ENCODE results near the gene PRKAR2B. TPM values are rescaled to one million over a fixed set of nuclear protein-coding genes. Genes with fewer than 3 reads are reported as not detected.

PRKAR2B gene
- total and polyA plus RNA-seq, 7 experiments from 2014 or later, result 0.39 to 5.0 (median 0.54) TPM

DNA sequence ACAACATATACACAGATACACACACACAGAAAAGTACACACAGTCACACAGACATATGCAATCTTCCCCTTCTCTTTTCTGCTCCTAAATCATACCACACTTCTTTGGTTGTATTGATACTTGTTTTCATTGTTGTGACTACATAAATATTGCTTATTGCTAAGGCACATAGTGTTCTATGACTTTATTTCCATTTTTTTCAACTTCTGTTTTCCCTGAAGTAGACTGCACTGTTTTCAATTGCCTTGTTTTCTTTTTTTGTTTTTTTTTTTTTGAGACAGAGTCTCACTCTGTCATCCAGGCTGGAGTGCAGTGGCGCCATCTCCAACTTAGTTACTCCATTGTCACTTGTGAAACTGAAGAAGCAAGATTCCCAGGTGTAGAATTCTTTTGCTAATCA lies 10.0 kb upstream of the PRKAR2B start:
- peaks cover 0 to 8% (median 0%) of the 10 kb centered on the region in 5 donors for H3K36me3 Mint-ChIP-seq
- ChIA-PET CTCF (no interaction called here), POLR2A (no interaction called here)
- Histone ChIP-seq H3K9me3 (ENCODE audit: control insufficient read depth in 2 of 3, low read length in 3 of 3) (no peaks in the 10 kb centered on the region), H3K36me3 (ENCODE audit: control insufficient read depth in 2 of 3, insufficient read depth in 3 of 3, low read length in 3 of 3) (no peaks in the 10 kb centered on the region), H3K27ac (ENCODE audit: low read depth, low read length) (no peak overlapping the region), H3K4me1 (ENCODE audit: control insufficient read depth in 2 of 2, insufficient read depth in 2 of 2, low read length in 2 of 2) (no peaks in the 10 kb centered on the region), H3K27me3 (ENCODE audit: control insufficient read depth in 2 of 2, insufficient read depth in 2 of 2, low read length in 2 of 2) (no peaks in the 10 kb centered on the region), H3K4me3 (ENCODE audit: low read length) (no peak overlapping the region)
- H3K4me3 Mint-ChIP-seq, result no peak overlapping the region
- ATAC-seq, result no peak
- intact Hi-C loops (cut with micrococcal nuclease), result no loop called here
- H3K9me3 Mint-ChIP-seq, result peaks cover 0 to 11% (median 6%) of the 10 kb centered on the region in 11 donors
- peaks cover 0 to 12% (median 4%) of the 10 kb centered on the region in 5 donors for H3K27me3 Mint-ChIP-seq
- H3K4me1 Mint-ChIP-seq, result no peaks in the 10 kb centered on the region
- no peak overlapping the region for H3K27ac Mint-ChIP-seq
- no peak for DNase-seq

DNA sequence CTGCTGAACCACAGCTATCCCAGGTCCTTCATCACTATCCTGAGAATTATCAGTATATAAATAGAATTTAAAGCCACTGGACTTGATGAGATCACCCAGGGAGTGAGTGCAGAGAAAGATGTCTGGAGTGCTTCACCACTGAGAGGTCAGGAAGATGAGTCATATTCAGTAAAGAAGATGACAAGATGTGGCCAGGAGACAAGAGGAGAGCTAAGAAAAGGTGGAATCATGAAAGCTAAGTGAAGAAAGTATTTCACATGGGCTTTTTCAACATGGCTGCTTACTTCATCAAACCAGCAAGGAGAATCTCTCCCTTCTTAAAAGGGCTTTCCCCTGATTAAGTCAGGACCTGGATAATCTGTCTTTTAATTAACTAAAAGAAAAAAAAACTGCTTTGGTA lies 9.1 kb upstream of the PRKAR2B start:
- ChIA-PET POLR2A (no interaction called here), CTCF (no interaction called here)
- H3K4me3 Mint-ChIP-seq, result no peak overlapping the region
- no peak for DNase-seq
- H3K27ac Mint-ChIP-seq, result no peak overlapping the region
- no peak for ATAC-seq
- Histone ChIP-seq H3K4me3 (ENCODE audit: low read length) (no peak overlapping the region), H3K36me3 (ENCODE audit: control insufficient read depth in 2 of 3, insufficient read depth in 3 of 3, low read length in 3 of 3) (no peaks in the 10 kb centered on the region), H3K27me3 (ENCODE audit: control insufficient read depth in 2 of 2, insufficient read depth in 2 of 2, low read length in 2 of 2) (no peaks in the 10 kb centered on the region), H3K27ac (ENCODE audit: low read depth, low read length) (no peak overlapping the region), H3K9me3 (ENCODE audit: control insufficient read depth in 2 of 3, low read length in 3 of 3) (no peaks in the 10 kb centered on the region), H3K4me1 (ENCODE audit: control insufficient read depth in 2 of 2, insufficient read depth in 2 of 2, low read length in 2 of 2) (no peaks in the 10 kb centered on the region)
- peaks cover 0 to 11% (median 6%) of the 10 kb centered on the region in 11 donors for H3K9me3 Mint-ChIP-seq
- H3K36me3 Mint-ChIP-seq, result peaks cover 0 to 8% (median 0%) of the 10 kb centered on the region in 5 donors
- no peaks in the 10 kb centered on the region for H3K4me1 Mint-ChIP-seq
- intact Hi-C loops (cut with micrococcal nuclease), result no loop called here
- H3K27me3 Mint-ChIP-seq, result peaks cover 0 to 12% (median 4%) of the 10 kb centered on the region in 5 donors

GRCh38 chr7:107036535-107036934 lies 8.0 kb upstream of the PRKAR2B start:
- Mint-ChIP-seq H3K4me1 (peaks cover 0 to 1% (median 0%) of the 10 kb centered on the region in 7 donors), H3K27me3 (peaks cover 0 to 12% (median 4%) of the 10 kb centered on the region in 5 donors), H3K9me3 (peaks cover 0 to 11% (median 6%) of the 10 kb centered on the region in 11 donors), H3K4me3 (no peak overlapping the region), H3K36me3 (peaks cover 0 to 8% (median 0%) of the 10 kb centered on the region in 5 donors), H3K27ac (no peak overlapping the region)
- POLR2A ChIA-PET, result no interaction called here
- no peaks in the 10 kb centered on the region for H3K9me3 ChIP-seq (ENCODE audit: control insufficient read depth in 2 of 3, low read length in 3 of 3)
- ATAC-seq, result no peak
- no peak overlapping the region for H3K4me3 ChIP-seq (ENCODE audit: low read length)
- H3K27ac ChIP-seq (ENCODE audit: low read depth, low read length), result no peak overlapping the region
- H3K36me3 ChIP-seq (ENCODE audit: control insufficient read depth in 2 of 3, insufficient read depth in 3 of 3, low read length in 3 of 3), result no peaks in the 10 kb centered on the region
- no peak for DNase-seq
- intact Hi-C loops (cut with micrococcal nuclease), result no loop called here
- CTCF ChIA-PET, result no interaction called here
- no peaks in the 10 kb centered on the region for H3K27me3 ChIP-seq (ENCODE audit: control insufficient read depth in 2 of 2, insufficient read depth in 2 of 2, low read length in 2 of 2)
- no peaks in the 10 kb centered on the region for H3K4me1 ChIP-seq (ENCODE audit: control insufficient read depth in 2 of 2, insufficient read depth in 2 of 2, low read length in 2 of 2)

- Histone ChIP-seq H3K36me3 (ENCODE audit: control insufficient read depth in 2 of 3, insufficient read depth in 3 of 3, low read length in 3 of 3) (no peaks in the 10 kb centered on the region), H3K27ac (ENCODE audit: low read depth, low read length) (no peak overlapping the region), H3K4me3 (ENCODE audit: low read length) (no peak overlapping the region), H3K27me3 (ENCODE audit: control insufficient read depth in 2 of 2, insufficient read depth in 2 of 2, low read length in 2 of 2) (no peaks in the 10 kb centered on the region), H3K4me1 (ENCODE audit: control insufficient read depth in 2 of 2, insufficient read depth in 2 of 2, low read length in 2 of 2) (no peaks in the 10 kb centered on the region), H3K9me3 (ENCODE audit: control insufficient read depth in 2 of 3, low read length in 3 of 3) (no peaks in the 10 kb centered on the region)
- ChIA-PET POLR2A (no interaction called here), CTCF (no interaction called here)
- intact Hi-C loops (cut with micrococcal nuclease), result no loop called here
- ATAC-seq, result no peak
- Mint-ChIP-seq H3K27me3 (peaks cover 0 to 12% (median 4%) of the 10 kb centered on the region in 5 donors), H3K27ac (no peak overlapping the region), H3K4me1 (peaks cover 0 to 5% (median 0%) of the 10 kb centered on the region in 7 donors), H3K9me3 (peaks cover 0 to 11% (median 6%) of the 10 kb centered on the region in 11 donors), H3K4me3 (no peak overlapping the region), H3K36me3 (peaks cover 0 to 8% (median 0%) of the 10 kb centered on the region in 5 donors)
- DNase-seq, result no peak
Observed at GRCh38 chr7:107037717-107038603, 6.5 kb upstream of the PRKAR2B start.

DNA sequence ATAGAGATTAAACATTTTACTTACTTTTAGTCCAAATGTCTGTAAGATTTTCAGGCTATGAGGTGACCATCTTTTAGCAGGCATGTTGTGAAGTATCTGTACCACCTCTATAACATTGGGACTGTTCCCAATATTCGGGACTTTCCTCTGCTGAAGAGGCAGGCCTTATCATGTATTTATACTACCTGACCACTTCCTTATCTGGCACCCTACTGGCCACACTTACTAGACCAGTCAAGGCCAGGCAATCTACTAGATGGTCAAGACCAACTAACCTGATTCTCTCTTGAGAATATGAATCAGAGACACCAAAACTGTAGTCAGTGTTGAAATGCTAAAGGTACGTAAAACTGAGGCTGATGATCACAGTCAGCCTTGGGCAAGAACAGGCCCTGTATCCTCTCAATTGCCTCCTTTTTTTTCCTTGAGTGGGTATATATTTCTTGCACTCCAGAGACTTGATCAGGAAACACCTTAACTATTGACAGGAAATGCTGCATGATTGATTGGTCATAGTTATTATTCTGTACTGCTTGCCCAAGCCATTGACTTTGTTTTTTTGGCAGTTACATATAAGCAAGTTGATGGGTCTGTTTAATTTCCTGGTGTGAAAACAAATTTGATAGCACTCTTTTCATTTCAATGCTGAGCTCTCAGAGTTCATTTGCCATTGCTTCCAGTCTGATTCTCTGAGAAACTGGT lies 5.2 kb upstream of the PRKAR2B start:
- intact Hi-C loops (cut with micrococcal nuclease), result no loop called here
- Mint-ChIP-seq H3K9me3 (peaks cover 0 to 11% (median 6%) of the 10 kb centered on the region in 11 donors), H3K4me3 (no peak overlapping the region), H3K27ac (no peak overlapping the region), H3K36me3 (peaks cover 0 to 8% (median 0%) of the 10 kb centered on the region in 5 donors), H3K27me3 (peaks cover 0 to 13% (median 4%) of the 10 kb centered on the region in 5 donors), H3K4me1 (peaks cover 2 to 9% (median 4%) of the 10 kb centered on the region in 7 donors)
- DNase-seq (no peak), ATAC-seq (no peak)
- Histone ChIP-seq H3K9me3 (ENCODE audit: control insufficient read depth in 2 of 3, low read length in 3 of 3) (no peaks in the 10 kb centered on the region), H3K27ac (ENCODE audit: low read depth, low read length) (no peak overlapping the region), H3K36me3 (ENCODE audit: control insufficient read depth in 2 of 3, insufficient read depth in 3 of 3, low read length in 3 of 3) (no peaks in the 10 kb centered on the region), H3K4me3 (ENCODE audit: low read length) (no peak overlapping the region), H3K27me3 (ENCODE audit: control insufficient read depth in 2 of 2, insufficient read depth in 2 of 2, low read length in 2 of 2) (no peaks in the 10 kb centered on the region), H3K4me1 (ENCODE audit: control insufficient read depth in 2 of 2, insufficient read depth in 2 of 2, low read length in 2 of 2) (peaks cover 0 to 3% of the 10 kb centered on the region in 2 donors)
- POLR2A ChIA-PET, result no interaction called here
- CTCF ChIA-PET, result no interaction called here

DNA sequence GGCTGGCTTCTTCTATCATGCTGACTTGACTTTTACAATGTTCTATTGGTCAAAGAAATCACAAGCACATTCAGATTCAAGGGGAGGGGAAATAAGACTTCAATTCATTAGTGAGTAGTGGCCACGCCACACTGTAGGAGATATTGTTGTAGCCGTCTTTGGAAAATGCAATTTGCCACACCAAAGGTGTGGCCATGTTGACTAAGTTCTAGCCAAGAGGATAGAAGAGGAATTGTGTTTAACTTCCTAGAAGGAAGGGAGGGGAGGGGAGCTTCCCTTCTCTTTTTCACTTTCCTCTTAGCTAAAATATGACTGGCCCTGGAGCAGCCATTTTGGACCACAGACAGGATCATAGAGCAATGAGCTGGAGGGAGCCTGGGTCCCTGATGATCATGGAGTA lies 3.4 kb upstream of the PRKAR2B start:
- DNase-seq (no peak), ATAC-seq (no peak)
- intact Hi-C loops (cut with micrococcal nuclease), result loop anchor here (5.0 to 10.0 kb wide), 6 partner anchors 146 to 854 kb away; partner anchors contain the start of genes PIK3CG (in 2 of the 2), COG5 (in 1 of the 2), DLD (in 1 of the 2) and DUS4L (in 1 of the 2)
- Mint-ChIP-seq H3K36me3 (peaks cover 0 to 7% (median 0%) of the 10 kb centered on the region in 5 donors), H3K9me3 (peaks cover 0 to 9% (median 6%) of the 10 kb centered on the region in 11 donors), H3K4me3 (no peak overlapping the region), H3K27ac (no peak overlapping the region), H3K27me3 (peaks cover 9 to 21% (median 10%) of the 10 kb centered on the region in 5 donors), H3K4me1 (peaks cover 11 to 19% (median 14%) of the 10 kb centered on the region in 7 donors)
- CTCF ChIA-PET, result no interaction called here
- Histone ChIP-seq H3K36me3 (ENCODE audit: control insufficient read depth in 2 of 3, insufficient read depth in 3 of 3, low read length in 3 of 3) (no peaks in the 10 kb centered on the region), H3K27ac (ENCODE audit: low read depth, low read length) (no peak overlapping the region), H3K27me3 (ENCODE audit: control insufficient read depth in 2 of 2, insufficient read depth in 2 of 2, low read length in 2 of 2) (peaks cover under 1 to 5% of the 10 kb centered on the region in 2 donors), H3K9me3 (ENCODE audit: control insufficient read depth in 2 of 3, low read length in 3 of 3) (no peaks in the 10 kb centered on the region), H3K4me1 (ENCODE audit: control insufficient read depth in 2 of 2, insufficient read depth in 2 of 2, low read length in 2 of 2) (peaks cover 4 to 10% of the 10 kb centered on the region in 2 donors), H3K4me3 (ENCODE audit: low read length) (no peak overlapping the region)
- POLR2A ChIA-PET, result no interaction called here

All from naive thymus-derived CD4-positive, alpha-beta T cell (primary cell).